Gastroesophageal sphincter (tissue), 4 donors: Measurements from ENCODE around the gene TTC33. TPM values are rescaled to one million over a fixed set of nuclear protein-coding genes. Genes with fewer than 3 reads are reported as not detected.

ENCODE experiments used
- ATAC-seq: fragments of 150-250 bp; one replicate; pipeline ENCODE4 v1.9.1; 2016; ENCODE audit warnings: mild to moderate bottlenecking, moderate library complexity
- H3K27ac ChIP-seq, 4 donors: fragments of 200-600 bp; sonication (generic) in 3 of 4; 1 replicate in 3 of 4; 2 replicates in 1 of 4; pipeline ENCODE4 v1.5.1; 2016 to 2019
- H3K27me3 ChIP-seq: fragments of 200-600 bp; sonication (generic); one replicate; pipeline ENCODE4 v1.5.1; 2019
- H3K36me3 ChIP-seq, 2 donors: fragments of 200-600 bp; sonication (generic); one replicate each; pipeline ENCODE4 v1.5.1; 2019; ENCODE audit warnings: control low read depth in 1 of 2
- H3K4me1 ChIP-seq, 3 donors: fragments of 200-600 bp; sonication (generic); 1 replicate in 2 of 3; 2 replicates in 1 of 3; pipeline ENCODE4 v1.5.1; 2016 to 2019; ENCODE audit warnings: control low read depth in 2 of 3
- H3K4me3 ChIP-seq, 2 donors: fragments of 200-600 bp; sonication (generic); one replicate each; pipeline ENCODE4 v1.5.1; 2019; ENCODE audit warnings: mild to moderate bottlenecking in 1 of 2, moderate library complexity in 1 of 2
- H3K9me3 ChIP-seq, 3 donors: fragments of 200-600 bp; sonication (generic); one replicate each; pipeline ENCODE4 v1.5.1; 2017 to 2019; ENCODE audit warnings: control low read depth in 2 of 3
- CTCF ChIP-seq, 4 experiments: fragments of 200-600 bp in 2 of 4; fragments of 450-650 bp in 2 of 4; sonication (generic) in 1 of 4; IDR thresholded peaks; one replicate each; pipeline ENCODE4 v1.5.1; 2017 to 2019; ENCODE audit warnings: antibody characterized with exemption in 4 of 4, mild to moderate bottlenecking in 2 of 4, moderate library complexity in 2 of 4
- EP300 ChIP-seq: sonication (generic); formaldehyde crosslinking; IDR thresholded peaks from one replicate; pipeline ENCODE4 v1.6.1; 2017; ENCODE audit warnings: antibody characterized with exemption, mild to moderate bottlenecking
- POLR2A ChIP-seq, 2 donors: fragments of 450-650 bp; IDR thresholded peaks; one replicate each; pipeline ENCODE4 v1.6.1; 2017; ENCODE audit warnings: antibody characterized with exemption in 2 of 2, mild to moderate bottlenecking in 2 of 2, moderate library complexity in 1 of 2
- POLR2AphosphoS5 ChIP-seq: sonication (generic); formaldehyde crosslinking; IDR thresholded peaks from one replicate; pipeline ENCODE4 v1.6.1; 2017; ENCODE audit warnings: antibody characterized with exemption
- WGBS, 2 donors: methylation state at CpG; one replicate each; pipeline ENCODE4 v1.1.5; 2018; ENCODE audit warnings: low coverage in 1 of 2; 5-methylcytosine and 5-hydroxymethylcytosine counted together
- total RNA-seq, 4 donors: library from RNA; depleted of rRNA; stranded (reverse); fragments of >200 nt; gene quantifications; one replicate each; pipeline ENCODE4 v1.1.0, GENCODE V29; 2016

TTC33 gene
- total RNA-seq, 4 donors from 2014 or later: 23.2 to 27.7 (median 25.8) TPM

- Histone ChIP-seq H3K27me3 (no peaks in the 10 kb centered on the region), H3K9me3 (no peaks in the 10 kb centered on the region), H3K4me3 (no peak overlapping the region), H3K4me1 (no peaks in the 10 kb centered on the region), H3K27ac (no peak overlapping the region), H3K36me3 (no peaks in the 10 kb centered on the region)
- ATAC-seq: no peak
- TF ChIP-seq POLR2A (IDR thresholded peaks at IDR 0.05): no peak
- no peak for TF ChIP-seq POLR2AphosphoS5
- no peak for TF ChIP-seq EP300
- TF ChIP-seq CTCF (IDR thresholded peaks at IDR 0.05): no peak
- WGBS, 2 donors: 65 to 70% methylated on average over 3 to 4 of the region's 4 CpGs
Measured at GRCh38 chr5:40654377-40654991, 101.3 kb downstream of the TTC33 start.

GRCh38 chr5:40653221-40654022, 102.3 kb downstream of the TTC33 start:
- Histone ChIP-seq H3K4me3 (no peak overlapping the region), H3K4me1 (no peaks in the 10 kb centered on the region), H3K9me3 (no peaks in the 10 kb centered on the region), H3K27ac (no peak overlapping the region), H3K27me3 (no peaks in the 10 kb centered on the region), H3K36me3 (no peaks in the 10 kb centered on the region)
- TF ChIP-seq EP300: no peak
- TF ChIP-seq CTCF (IDR thresholded peaks at IDR 0.05): no peak
- no peak for TF ChIP-seq POLR2AphosphoS5
- TF ChIP-seq POLR2A (IDR thresholded peaks at IDR 0.05): no peak
- WGBS, 2 donors: 86% methylated on average over 1 of the region's 4 CpGs; no CpG with 5 or more reads in 1 of the 2 donors
- no peak for ATAC-seq

GRCh38 chr5:40652441-40653220, 103.1 kb downstream of the TTC33 start:
- ATAC-seq: no peak
- Histone ChIP-seq H3K27ac (no peak overlapping the region), H3K27me3 (no peaks in the 10 kb centered on the region), H3K36me3 (no peaks in the 10 kb centered on the region), H3K9me3 (no peaks in the 10 kb centered on the region), H3K4me3 (no peak overlapping the region), H3K4me1 (no peaks in the 10 kb centered on the region)
- TF ChIP-seq POLR2A (IDR thresholded peaks at IDR 0.05) (no peak), POLR2AphosphoS5 (no peak), EP300 (no peak)
- WGBS, 2 donors: 67 to 83% methylated on average over 3 to 4 of the region's 8 CpGs

- no peaks in the 10 kb centered on the region for H3K4me1 ChIP-seq
- H3K9me3 ChIP-seq: no peaks in the 10 kb centered on the region
- H3K27me3 ChIP-seq: no peaks in the 10 kb centered on the region
- no peak for ATAC-seq
- no peak overlapping the region for H3K4me3 ChIP-seq
- no peak overlapping the region for H3K27ac ChIP-seq
- H3K36me3 ChIP-seq: no peaks in the 10 kb centered on the region
- WGBS, 2 donors: 89 to 93% methylated on average over 3 of the region's 3 CpGs
- no peak for TF ChIP-seq POLR2AphosphoS5
- TF ChIP-seq POLR2A (IDR thresholded peaks at IDR 0.05): no peak
- TF ChIP-seq CTCF (IDR thresholded peaks at IDR 0.05): no peak
- TF ChIP-seq EP300: no peak
Measured at GRCh38 chr5:40651201-40651600, 104.6 kb downstream of the TTC33 start.

GRCh38 chr5:40649463-40650030, 106.2 kb downstream of the TTC33 start:
- H3K27ac ChIP-seq: no peak overlapping the region
- no peaks in the 10 kb centered on the region for H3K36me3 ChIP-seq
- WGBS, 2 donors: 65 to 100% methylated on average over 1 to 4 of the region's 4 CpGs
- no peak overlapping the region for H3K4me3 ChIP-seq
- H3K4me1 ChIP-seq: no peaks in the 10 kb centered on the region
- TF ChIP-seq EP300: no peak
- TF ChIP-seq POLR2AphosphoS5: no peak
- TF ChIP-seq CTCF (IDR thresholded peaks at IDR 0.05): no peak
- TF ChIP-seq POLR2A (IDR thresholded peaks at IDR 0.05): no peak
- no peaks in the 10 kb centered on the region for H3K9me3 ChIP-seq
- H3K27me3 ChIP-seq: no peaks in the 10 kb centered on the region
- ATAC-seq: no peak
